Ramos (cell line): ENCODE results near the gene C5AR2.
"Not testable (repeated sequence)": the region's sequence is repeated elsewhere in the genome, so short reads cannot be mapped to it uniquely, and the experiment has no call there.

Experiments used
- in situ Hi-C: fragments of 300-500 bp; cut with MboI; formaldehyde crosslinking; loops from one replicate; pipeline ENCODE4 v1.14.3; 2022; ENCODE audit warnings: low sequenced_read_pairs; ENCODE audit not compliant: unreplicated experiment

Gene C5AR2

GRCh38 chr19:47357788-47358680 is 26.1 kb downstream of the C5AR2 start:
- in situ Hi-C loops: no loop called here

GRCh38 chr19:47358936-47359335 is 27.0 kb downstream of the C5AR2 start:
- in situ Hi-C loops: no loop called here

GRCh38 chr19:47362321-47362720 is 30.3 kb downstream of the C5AR2 start:
- in situ Hi-C loops: no loop called here

GRCh38 chr19:47363758-47364531 is 32.0 kb downstream of the C5AR2 start:
- in situ Hi-C loops: no loop called here

GRCh38 chr19:47365455-47365854 is 33.5 kb downstream of the C5AR2 start:
- in situ Hi-C loops: not testable (repeated sequence)

- in situ Hi-C loops: no loop called here
These were observed 38.2 kb downstream of the C5AR2 start for GRCh38 chr19:47370045-47370611.

GRCh38 chr19:47371261-47371660 is 39.3 kb downstream of the C5AR2 start:
- in situ Hi-C loops: no loop called here

GRCh38 chr19:47372603-47373002 is 40.6 kb downstream of the C5AR2 start:
- in situ Hi-C loops: no loop called here

- in situ Hi-C loops: no loop called here
These were observed 41.6 kb downstream of the C5AR2 start for GRCh38 chr19:47373246-47374240.

GRCh38 chr19:47374876-47375693 is 43.1 kb downstream of the C5AR2 start:
- in situ Hi-C loops: no loop called here

GRCh38 chr19:47375694-47376588 is 44.0 kb downstream of the C5AR2 start:
- in situ Hi-C loops: no loop called here

- in situ Hi-C loops: no loop called here
These were observed 44.7 kb downstream of the C5AR2 start for GRCh38 chr19:47376589-47377144.

GRCh38 chr19:47377208-47377701 is 45.3 kb downstream of the C5AR2 start:
- in situ Hi-C loops: no loop called here

- in situ Hi-C loops: no loop called here
These were observed 45.8 kb downstream of the C5AR2 start for GRCh38 chr19:47377801-47378200.

GRCh38 chr19:47378246-47378645 is 46.3 kb downstream of the C5AR2 start:
- in situ Hi-C loops: no loop called here

GRCh38 chr19:47379381-47379938 is 47.5 kb downstream of the C5AR2 start:
- in situ Hi-C loops: no loop called here

GRCh38 chr19:47380559-47380958 is 48.6 kb downstream of the C5AR2 start:
- in situ Hi-C loops: no loop called here
